Measurements from ENCODE around the gene RAPSN.

GRCh38 chr11:47495856-47496217, 46.9 kb upstream of the RAPSN start:
- no peak for TF ChIP-seq CTCF (IDR thresholded peaks at IDR 0.05)
- TF ChIP-seq POLR2A (IDR thresholded peaks at IDR 0.05) = no peak

Measured in adrenal gland (tissue), 5 donors.